A549 (cell line): ENCODE results near the gene AQP6. TPM values are rescaled to one million over a fixed set of nuclear protein-coding genes. Genes with fewer than 3 reads are reported as not detected.

ENCODE experiments used
- ATAC-seq, 2 experiments: fragments of 200-7000 bp in 1 of 2; fragments of >200 bp in 1 of 2; cut with Nextera tagmentation in 1 of 2; cut with Tn5 transposase in 1 of 2; 3 replicates each; pipeline versions ENCODE4 v1.8.0 to v1.9.1; 2018 to 2020; ENCODE audit warnings: mild to moderate bottlenecking in 1 of 2, moderate library complexity in 1 of 2
- CTCF ChIA-PET: fragments of 300-600 bp; sonication (Branson Sonifier 250); formaldehyde crosslinking; extraction: SDS; loops from one replicate; lab custom pipeline; 2021; ENCODE audit warnings: antibody characterized with exemption, inconsistent platforms; lab: Yijun Ruan, JAX
- POLR2A ChIA-PET: fragments of 350-600 bp; formaldehyde crosslinking; extraction: SDS; loops from one replicate; lab custom pipeline; 2021; ENCODE audit warnings: antibody characterized with exemption, inconsistent platforms; lab: Yijun Ruan, JAX
- DNase-seq, 2 experiments: peaks; one replicate each; pipeline versions ENCODE4 v3.0.0 to v3.0.0-alpha.2; 2011 to 2016; ENCODE audit warnings: low read depth in 1 of 2, low spot score in 1 of 2
- FAIRE-seq: peaks from 2 replicates; lab custom pipeline; 2011; peaks lifted over from hg19 to GRCh38; lab: Jason Lieb, UNC
- H3K27ac ChIP-seq, 2 experiments: fragments of >200 bp; sonication (Bioruptor Twin); formaldehyde crosslinking; 3 replicates each; pipeline ENCODE4 v1.5.1; 2016 to 2017
- H3K4me1 ChIP-seq: fragments of >200 bp; sonication (Bioruptor Twin); formaldehyde crosslinking; 3 replicates; pipeline ENCODE4 v1.6.1; 2016
- H3K4me2 ChIP-seq: fragments of >200 bp; sonication (Bioruptor Twin); formaldehyde crosslinking; 3 replicates; pipeline ENCODE4 v1.6.1; 2016
- H3K4me3 ChIP-seq: fragments of >200 bp; sonication (Bioruptor Twin); formaldehyde crosslinking; 3 replicates; pipeline ENCODE4 v1.5.1; 2016
- H3K9me3 ChIP-seq: fragments of >200 bp; sonication (Bioruptor Twin); formaldehyde crosslinking; 3 replicates; pipeline ENCODE4 v1.6.1; 2016
- CBX8 ChIP-seq: fragments of 200-600 bp; sonication (generic); IDR thresholded peaks from 2 replicates; pipeline ENCODE4 v1.6.1; 2016
- CHD2 ChIP-seq: fragments of 150-350 bp; IDR thresholded peaks from 2 replicates; pipeline ENCODE4 v1.6.1; 2014; ENCODE audit warnings: low read length; ENCODE audit not compliant: partially characterized antibody
- ESRRA ChIP-seq: fragments of 150-350 bp; IDR thresholded peaks from 2 replicates; pipeline ENCODE4 v1.6.1; 2014; ENCODE audit warnings: mild to moderate bottlenecking, low read length, borderline replicate concordance
- GATA3 ChIP-seq: IDR thresholded peaks from 2 replicates; pipeline ENCODE4 v1.6.1; 2012; ENCODE audit warnings: borderline replicate concordance
- HEYL ChIP-seq: fragments of 250-450 bp; sonication (Bioruptor Pico); IDR thresholded peaks from 2 replicates; pipeline ENCODE4 v1.8.0; 2021; ENCODE audit warnings: mild to moderate bottlenecking, moderate library complexity
- JUN ChIP-seq, 2 experiments: fragments of >200 bp; sonication (Bioruptor Twin); formaldehyde crosslinking; IDR thresholded peaks; 2 replicates in 1 of 2; 3 replicates in 1 of 2; pipeline ENCODE4 v1.6.1; 2016 to 2017
- MAZ ChIP-seq: fragments of 150-350 bp; IDR thresholded peaks from 2 replicates; pipeline ENCODE4 v1.6.1; 2014; ENCODE audit warnings: antibody characterized with exemption, low read depth, low read length, borderline replicate concordance
- NPAS2 ChIP-seq: fragments of 250-450 bp; sonication (Bioruptor Pico); IDR thresholded peaks from 2 replicates; pipeline ENCODE4 v1.8.0; 2022; ENCODE audit warnings: mild to moderate bottlenecking, moderate library complexity, borderline replicate concordance
- NR3C1 ChIP-seq: fragments of >200 bp; sonication (Bioruptor Twin); formaldehyde crosslinking; IDR thresholded peaks from 3 replicates; pipeline ENCODE4 v1.6.1; 2017
- PBX3 ChIP-seq: IDR thresholded peaks from 2 replicates; pipeline ENCODE4 v1.6.1; 2012
- PHF8 ChIP-seq: fragments of 200-600 bp; sonication (generic); IDR thresholded peaks from 2 replicates; pipeline ENCODE4 v1.6.1; 2016; ENCODE audit warnings: low read depth, mild to moderate bottlenecking, antibody characterized with exemption, moderate library complexity, borderline replicate concordance
- RAD21 ChIP-seq, 2 experiments: fragments of >200 bp in 1 of 2; sonication (Bioruptor Twin) in 1 of 2; formaldehyde crosslinking in 1 of 2; IDR thresholded peaks in 1 of 2; conservative IDR thresholded peaks in 1 of 2; 2 replicates in 1 of 2; 3 replicates in 1 of 2; pipeline ENCODE4 v1.6.1; 2012 to 2018; ENCODE audit warnings: inconsistent platforms in 1 of 2
- RARB ChIP-seq: fragments of 250-450 bp; sonication (Bioruptor Pico); IDR thresholded peaks from 2 replicates; pipeline ENCODE4 v1.8.0; 2021; ENCODE audit warnings: mild to moderate bottlenecking, moderate library complexity
- RFX5 ChIP-seq: fragments of 450-650 bp; IDR thresholded peaks from 2 replicates; pipeline ENCODE4 v1.7.1; 2014; ENCODE audit warnings: antibody characterized with exemption, mild to moderate bottlenecking, moderate library complexity
- TFCP2L1 ChIP-seq: fragments of 250-450 bp; sonication (Bioruptor Pico); IDR thresholded peaks from 2 replicates; pipeline ENCODE4 v1.5.0; 2021; ENCODE audit warnings: mild to moderate bottlenecking
- USF2 ChIP-seq: fragments of 450-650 bp; IDR thresholded peaks from 2 replicates; pipeline ENCODE4 v1.6.1; 2014; ENCODE audit warnings: antibody characterized with exemption
- ZFP36 ChIP-seq: fragments of 450-650 bp; IDR thresholded peaks from 2 replicates; pipeline ENCODE4 v1.6.1; 2014; ENCODE audit warnings: borderline replicate concordance; ENCODE audit not compliant: partially characterized antibody
- ZNF302 ChIP-seq: fragments of 250-450 bp; sonication (Bioruptor Pico); IDR thresholded peaks from 2 replicates; pipeline ENCODE4 v1.9.0; 2021; ENCODE audit warnings: inconsistent platforms, mild to moderate bottlenecking, moderate library complexity
- ZSCAN20 ChIP-seq: fragments of 250-450 bp; sonication (Bioruptor Pico); IDR thresholded peaks from 2 replicates; pipeline ENCODE4 v1.8.0; 2022; ENCODE audit warnings: mild to moderate bottlenecking, moderate library complexity
- WGBS: methylation state at CpG from one replicate; pipeline ENCODE4 v1.1.6; 2017; ENCODE audit errors: missing lambda C conversion rate; 5-methylcytosine and 5-hydroxymethylcytosine counted together
- polyA plus RNA-seq, 4 experiments: library from polyadenylated mRNA; depleted of rRNA in 3 of 4; stranded (reverse); fragments of >200 nt; fragmentation: RNase III in 1 of 4; extraction: RNeasy Plus Mini Kit Qiagen cat#74134 plus additional on column Dnase treatment in 1 of 4; gene quantifications; 2 replicates in 3 of 4; 3 replicates in 1 of 4; pipeline ENCODE4 v1.2.3, GENCODE V29; 2011 to 2017
- TF ChIP-seq, protein P1 (sequence below): fragments of >200 bp; sonication (Bioruptor Twin); formaldehyde crosslinking; IDR thresholded peaks from 3 replicates; pipeline ENCODE4 v1.6.1; 2016
- TF ChIP-seq, protein P2 (sequence below): fragments of >200 bp; sonication (Bioruptor Twin); formaldehyde crosslinking; IDR thresholded peaks from 3 replicates; pipeline ENCODE4 v1.5.1; 2016
- TF ChIP-seq, protein P3 (sequence below): fragments of 250-450 bp; sonication (Bioruptor Pico); IDR thresholded peaks from 2 replicates; pipeline ENCODE4 v1.5.0; 2021; ENCODE audit warnings: mild to moderate bottlenecking, moderate library complexity, borderline replicate concordance

Gene AQP6
- polyA plus RNA-seq, 2 of the 4 experiments (the other 2 are of a cell fraction) = 0.05 TPM; not detected in 1

GRCh38 chr12:49951411-49952240 lies 21.1 kb upstream of the AQP6 start:
- no peak for DNase-seq

DNA sequence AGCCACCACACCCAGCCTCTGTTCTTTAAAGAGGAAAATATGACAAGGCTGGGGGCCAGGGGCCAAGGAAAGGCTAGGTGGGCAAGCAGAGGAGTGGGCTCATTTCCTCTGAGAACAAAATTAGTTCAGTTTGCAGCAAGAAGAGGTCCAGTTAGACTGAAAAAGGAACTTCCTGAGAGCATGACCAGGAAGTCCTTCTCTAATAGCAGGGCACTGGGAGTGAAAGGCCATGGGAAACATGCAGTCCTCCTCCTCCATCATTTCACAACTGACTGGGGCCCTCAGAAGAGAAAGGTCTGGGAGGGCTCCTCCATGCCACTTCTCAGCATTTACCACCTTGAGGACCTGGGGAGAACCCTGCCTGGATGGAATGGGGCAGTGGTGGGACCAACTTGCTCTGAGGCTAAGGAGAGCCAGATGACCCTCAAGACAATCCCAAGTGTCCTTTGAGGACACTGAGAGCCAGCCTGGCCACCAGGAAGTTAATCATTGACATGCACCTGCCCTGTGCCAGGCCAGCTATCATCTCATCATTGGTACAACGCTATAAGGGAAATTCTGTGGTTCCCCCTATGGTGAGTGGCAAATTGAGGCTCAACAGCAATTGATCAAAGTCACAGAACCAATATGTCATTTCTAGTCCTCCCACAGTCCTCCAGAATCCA lies 20.2 kb upstream of the AQP6 start:
- WGBS = 43% methylated on average over 1 of the region's 1 CpG
- Histone ChIP-seq H3K27ac (no peak overlapping the region), H3K4me2 (no peak overlapping the region), H3K9me3 (no peaks in the 10 kb centered on the region), H3K4me3 (no peak overlapping the region), H3K4me1 (no peaks in the 10 kb centered on the region)
- ATAC-seq = no peak
- ChIA-PET POLR2A (no interaction called here), CTCF (interaction anchor here (0.5 to 8.0 kb wide), 5 partner anchors 11 to 85 kb away, joined by 3 to 91 read pairs (median 4); no protein-coding TSS in a partner anchor)
- no peak for FAIRE-seq
- TF ChIP-seq ESRRA = no peak
- TF ChIP-seq PBX3 = no peak
- no peak for TF ChIP-seq RFX5
- TF ChIP-seq JUN (IDR thresholded peaks at IDR 0.05) = no peak
- no peak for TF ChIP-seq RARB
- TF ChIP-seq CHD2 = no peak
- TF ChIP-seq CBX8 = no peak
- TF ChIP-seq PHF8 = no peak
- no peak for TF ChIP-seq NPAS2 (CRISPR knock-in tag)
- TF ChIP-seq ZNF302 = no peak
- TF ChIP-seq TFCP2L1 (CRISPR knock-in tag) = no peak
- no peak for DNase-seq

More at GRCh38 chr12:49951411-49952240, 21.1 kb upstream of the AQP6 start:
- ChIA-PET POLR2A (no interaction called here), CTCF (interaction anchor here (1.2 to 7.7 kb wide), 2 partner anchors 12 to 85 kb away, joined by 5 to 193 read pairs; partner anchors contain the start of gene AQP5)
- Histone ChIP-seq H3K4me2 (no peak overlapping the region), H3K9me3 (no peaks in the 10 kb centered on the region), H3K4me3 (no peak overlapping the region), H3K4me1 (no peaks in the 10 kb centered on the region), H3K27ac (no peak overlapping the region)
- 71% methylated on average over 14 of the region's 14 CpGs for WGBS
- FAIRE-seq (no peak), ATAC-seq (no peak)
- no peak for TF ChIP-seq USF2
- TF ChIP-seq, protein P1, sequence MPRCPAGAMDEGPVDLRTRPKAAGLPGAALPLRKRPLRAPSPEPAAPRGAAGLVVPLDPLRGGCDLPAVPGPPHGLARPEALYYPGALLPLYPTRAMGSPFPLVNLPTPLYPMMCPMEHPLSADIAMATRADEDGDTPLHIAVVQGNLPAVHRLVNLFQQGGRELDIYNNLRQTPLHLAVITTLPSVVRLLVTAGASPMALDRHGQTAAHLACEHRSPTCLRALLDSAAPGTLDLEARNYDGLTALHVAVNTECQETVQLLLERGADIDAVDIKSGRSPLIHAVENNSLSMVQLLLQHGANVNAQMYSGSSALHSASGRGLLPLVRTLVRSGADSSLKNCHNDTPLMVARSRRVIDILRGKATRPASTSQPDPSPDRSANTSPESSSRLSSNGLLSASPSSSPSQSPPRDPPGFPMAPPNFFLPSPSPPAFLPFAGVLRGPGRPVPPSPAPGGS = no peak
- no peak for TF ChIP-seq GATA3
- no peak for TF ChIP-seq MAZ
- TF ChIP-seq HEYL (CRISPR knock-in tag) = no peak
- no peak for TF ChIP-seq CHD2
- no peak for TF ChIP-seq PBX3

DNA sequence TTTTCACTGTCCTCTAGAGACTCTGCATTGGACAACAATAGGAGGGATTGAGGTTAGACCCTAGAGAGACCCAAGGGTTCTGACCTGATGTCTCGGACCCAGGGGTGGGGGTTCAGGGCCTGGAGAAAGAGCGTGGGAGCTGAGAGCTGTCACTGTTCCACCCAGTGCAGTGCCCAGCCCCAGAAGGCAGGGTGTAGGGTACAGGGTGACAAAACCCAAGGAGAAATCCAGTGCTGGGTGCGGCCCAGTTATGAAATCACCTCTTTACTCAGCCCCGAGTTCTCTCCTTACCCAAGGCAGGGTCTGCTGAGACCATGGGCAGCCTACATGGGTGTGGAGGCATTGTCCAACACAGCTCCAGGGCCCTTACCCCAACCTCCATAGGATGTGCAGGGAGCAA lies 19.6 kb upstream of the AQP6 start:
- ATAC-seq (no peak), FAIRE-seq (no peak), DNase-seq (no peak)
- no peaks in the 10 kb centered on the region for H3K9me3 ChIP-seq
- ChIA-PET CTCF (interaction anchor here (0.5 to 8.0 kb wide), 6 partner anchors 8 to 86 kb away, joined by 3 to 91 read pairs (median 4); no protein-coding TSS in a partner anchor), POLR2A (no interaction called here)
- no peak overlapping the region for H3K4me3 ChIP-seq
- 71% methylated on average over 4 of the region's 4 CpGs for WGBS
- no peaks in the 10 kb centered on the region for H3K4me1 ChIP-seq
- no peak overlapping the region for H3K27ac ChIP-seq
- no peak overlapping the region for H3K4me2 ChIP-seq
- no peak for TF ChIP-seq RAD21 (conservative IDR thresholded peaks at IDR 0.05 in 1 of 2, IDR thresholded peaks at IDR 0.05 in 1 of 2)
- TF ChIP-seq ZSCAN20 = no peak
- TF ChIP-seq RARB = no peak
- TF ChIP-seq, protein P2, sequence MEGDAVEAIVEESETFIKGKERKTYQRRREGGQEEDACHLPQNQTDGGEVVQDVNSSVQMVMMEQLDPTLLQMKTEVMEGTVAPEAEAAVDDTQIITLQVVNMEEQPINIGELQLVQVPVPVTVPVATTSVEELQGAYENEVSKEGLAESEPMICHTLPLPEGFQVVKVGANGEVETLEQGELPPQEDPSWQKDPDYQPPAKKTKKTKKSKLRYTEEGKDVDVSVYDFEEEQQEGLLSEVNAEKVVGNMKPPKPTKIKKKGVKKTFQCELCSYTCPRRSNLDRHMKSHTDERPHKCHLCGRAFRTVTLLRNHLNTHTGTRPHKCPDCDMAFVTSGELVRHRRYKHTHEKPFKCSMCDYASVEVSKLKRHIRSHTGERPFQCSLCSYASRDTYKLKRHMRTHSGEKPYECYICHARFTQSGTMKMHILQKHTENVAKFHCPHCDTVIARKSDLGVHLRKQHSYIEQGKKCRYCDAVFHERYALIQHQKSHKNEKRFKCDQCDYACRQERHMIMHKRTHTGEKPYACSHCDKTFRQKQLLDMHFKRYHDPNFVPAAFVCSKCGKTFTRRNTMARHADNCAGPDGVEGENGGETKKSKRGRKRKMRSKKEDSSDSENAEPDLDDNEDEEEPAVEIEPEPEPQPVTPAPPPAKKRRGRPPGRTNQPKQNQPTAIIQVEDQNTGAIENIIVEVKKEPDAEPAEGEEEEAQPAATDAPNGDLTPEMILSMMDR = no peak
- TF ChIP-seq JUN (IDR thresholded peaks at IDR 0.05) = no peak
- no peak for TF ChIP-seq GATA3
- TF ChIP-seq, protein P3, sequence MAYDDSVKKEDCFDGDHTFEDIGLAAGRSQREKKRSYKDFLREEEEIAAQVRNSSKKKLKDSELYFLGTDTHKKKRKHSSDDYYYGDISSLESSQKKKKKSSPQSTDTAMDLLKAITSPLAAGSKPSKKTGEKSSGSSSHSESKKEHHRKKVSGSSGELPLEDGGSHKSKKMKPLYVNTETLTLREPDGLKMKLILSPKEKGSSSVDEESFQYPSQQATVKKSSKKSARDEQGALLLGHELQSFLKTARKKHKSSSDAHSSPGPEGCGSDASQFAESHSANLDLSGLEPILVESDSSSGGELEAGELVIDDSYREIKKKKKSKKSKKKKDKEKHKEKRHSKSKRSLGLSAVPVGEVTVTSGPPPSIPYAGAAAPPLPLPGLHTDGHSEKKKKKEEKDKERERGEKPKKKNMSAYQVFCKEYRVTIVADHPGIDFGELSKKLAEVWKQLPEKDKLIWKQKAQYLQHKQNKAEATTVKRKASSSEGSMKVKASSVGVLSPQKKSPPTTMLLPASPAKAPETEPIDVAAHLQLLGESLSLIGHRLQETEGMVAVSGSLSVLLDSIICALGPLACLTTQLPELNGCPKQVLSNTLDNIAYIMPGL = no peak
- no peak for TF ChIP-seq NR3C1
- TF ChIP-seq ZFP36 = no peak
- no peak for TF ChIP-seq ESRRA
